Transverse colon (tissue), 4 donors: ENCODE results near the gene MOB2. TPM values are rescaled to one million over a fixed set of nuclear protein-coding genes. Genes with fewer than 3 reads are reported as not detected.
A peak's percentile ranks its signal among the peaks of the same experiment; 100 is the strongest.

Experiments used
- DNase-seq: peaks from one replicate; pipeline ENCODE4 v3.0.0-alpha.2; 2019
- H3K27ac ChIP-seq, 4 donors: fragments of 200-600 bp; sonication (generic); 2 replicates each; pipeline ENCODE4 v1.5.1; 2016 to 2018; ENCODE audit warnings: inconsistent platforms in 4 of 4
- H3K27me3 ChIP-seq: fragments of 200-600 bp; sonication (generic); 2 replicates; pipeline ENCODE4 v1.5.1; 2017; ENCODE audit warnings: inconsistent platforms
- H3K36me3 ChIP-seq, 4 donors: fragments of 200-600 bp; sonication (generic); 2 replicates each; pipeline ENCODE4 v1.5.1; 2017 to 2019; ENCODE audit warnings: inconsistent platforms in 4 of 4
- H3K4me1 ChIP-seq, 4 donors: fragments of 200-600 bp; sonication (generic); 2 replicates each; pipeline ENCODE4 v1.5.1; 2017 to 2020; ENCODE audit warnings: inconsistent platforms in 4 of 4
- H3K4me3 ChIP-seq, 4 donors: fragments of 200-600 bp; sonication (generic); 1 replicate in 1 of 4; 2 replicates in 3 of 4; pipeline versions ENCODE4 v1.5.1 to v1.6.1; 2017 to 2019; ENCODE audit warnings: inconsistent platforms in 4 of 4
- H3K9me3 ChIP-seq, 2 donors: fragments of 200-600 bp; sonication (generic); 2 replicates each; pipeline ENCODE4 v1.5.1; 2017 to 2019; ENCODE audit warnings: inconsistent platforms in 2 of 2
- EP300 ChIP-seq: sonication (generic); formaldehyde crosslinking; IDR thresholded peaks from one replicate; pipeline ENCODE4 v1.6.1; 2017; ENCODE audit warnings: antibody characterized with exemption, low read depth
- POLR2A ChIP-seq: fragments of 450-650 bp; IDR thresholded peaks from one replicate; pipeline ENCODE4 v1.6.1; 2016; ENCODE audit warnings: antibody characterized with exemption, mild to moderate bottlenecking, moderate library complexity
- POLR2AphosphoS5 ChIP-seq, 3 donors: sonication (generic); formaldehyde crosslinking; IDR thresholded peaks; one replicate each; pipeline ENCODE4 v1.6.1; 2016; ENCODE audit warnings: antibody characterized with exemption in 3 of 3
- WGBS, 2 donors: methylation state at CpG; one replicate each; pipeline ENCODE4 v1.1.5; 2018; ENCODE audit warnings: low coverage in 1 of 2; 5-methylcytosine and 5-hydroxymethylcytosine counted together
- in situ Hi-C, 4 donors: fragments of 200-750 bp; cut with MboI; loops; one replicate each; pipeline versions ENCODE4 v1.15.0 to v1.15.1; 2017; ENCODE audit warnings: low sequenced_read_pairs in 3 of 4, low pct_ligation_motif_present in 1 of 4, low pct_unique_long_range_greater_than_20kb in 1 of 4
- intact Hi-C: fragments of 100-400 bp; cut with DNase I; formaldehyde crosslinking; loops from one replicate; pipeline ENCODE4 v1.15.1; 2023; ENCODE audit warnings: low total_unique reads
- total RNA-seq, 4 donors: library from RNA; depleted of rRNA; stranded (reverse); fragments of >200 nt; gene quantifications; one replicate each; pipeline ENCODE4 v1.1.0, GENCODE V29; 2016
- TF ChIP-seq, protein P1 (sequence below), 5 experiments: fragments of 200-600 bp in 3 of 5; fragments of 450-650 bp in 2 of 5; sonication (generic) in 3 of 5; IDR thresholded peaks; 1 replicate in 2 of 5; 2 replicates in 3 of 5; pipeline ENCODE4 v1.5.1; 2016 to 2017; ENCODE audit warnings: antibody characterized with exemption in 5 of 5, inconsistent platforms in 3 of 5, mild to moderate bottlenecking in 2 of 5, moderate library complexity in 1 of 5

MOB2 gene
- total RNA-seq, 4 donors from 2014 or later = 22.8 to 56.7 (median 42.4) TPM

DNA sequence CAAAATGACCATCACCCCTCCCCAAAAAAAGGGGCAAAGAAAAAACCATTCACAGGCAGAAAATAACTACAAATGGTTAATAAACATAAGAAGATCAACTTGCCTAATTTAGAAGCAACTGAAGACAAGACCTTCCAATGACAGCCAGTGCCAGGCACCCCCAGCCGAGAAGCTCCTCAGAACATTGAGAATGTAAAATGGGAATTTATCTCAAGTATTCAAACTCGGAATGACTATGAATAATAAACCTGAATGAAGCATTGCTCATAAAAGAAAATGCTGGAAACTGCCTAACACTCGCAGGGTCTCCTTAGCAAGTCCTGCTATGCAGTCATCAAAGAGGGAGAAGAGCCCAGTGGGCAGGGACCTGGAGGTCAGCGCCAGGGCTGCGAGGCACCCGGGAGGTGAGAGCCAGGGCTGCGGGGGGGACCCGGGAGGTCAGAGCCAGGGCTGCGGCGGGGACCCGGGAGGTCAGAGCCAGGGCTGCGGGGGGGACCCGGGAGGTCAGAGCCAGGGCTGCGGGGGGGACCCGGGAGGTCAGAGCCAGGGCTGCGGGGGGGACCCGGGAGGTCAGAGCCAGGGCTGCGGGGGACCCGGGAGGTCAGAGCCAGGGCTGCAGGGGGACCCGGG lies 23.2 kb upstream of the MOB2 start:
- intact Hi-C loops (loop anchor here (10.0 kb wide), 1 partner anchor 205 kb away; the partner anchor contains the start of gene TOLLIP), in situ Hi-C loops (loop anchor here in 3 of 4 donors (25.0 kb wide), 3 partner anchors 222 to 622 kb away; partner anchors contain the start of gene MUC5B (in 2 of the 3))
- 87 to 91% methylated on average over 2 to 12 of the region's 20 CpGs for WGBS, 2 donors
- Histone ChIP-seq H3K27ac (no peak overlapping the region), H3K36me3 (no peaks in the 10 kb centered on the region), H3K27me3 (no peaks in the 10 kb centered on the region), H3K4me3 (no peak overlapping the region), H3K9me3 (no peaks in the 10 kb centered on the region), H3K4me1 (peaks cover 8 to 47% (median 17%) of the 10 kb centered on the region in 4 donors)
- TF ChIP-seq POLR2A (no peak), EP300 (no peak), POLR2AphosphoS5 (IDR thresholded peaks at IDR 0.05) (no peak)
- TF ChIP-seq, protein P1, sequence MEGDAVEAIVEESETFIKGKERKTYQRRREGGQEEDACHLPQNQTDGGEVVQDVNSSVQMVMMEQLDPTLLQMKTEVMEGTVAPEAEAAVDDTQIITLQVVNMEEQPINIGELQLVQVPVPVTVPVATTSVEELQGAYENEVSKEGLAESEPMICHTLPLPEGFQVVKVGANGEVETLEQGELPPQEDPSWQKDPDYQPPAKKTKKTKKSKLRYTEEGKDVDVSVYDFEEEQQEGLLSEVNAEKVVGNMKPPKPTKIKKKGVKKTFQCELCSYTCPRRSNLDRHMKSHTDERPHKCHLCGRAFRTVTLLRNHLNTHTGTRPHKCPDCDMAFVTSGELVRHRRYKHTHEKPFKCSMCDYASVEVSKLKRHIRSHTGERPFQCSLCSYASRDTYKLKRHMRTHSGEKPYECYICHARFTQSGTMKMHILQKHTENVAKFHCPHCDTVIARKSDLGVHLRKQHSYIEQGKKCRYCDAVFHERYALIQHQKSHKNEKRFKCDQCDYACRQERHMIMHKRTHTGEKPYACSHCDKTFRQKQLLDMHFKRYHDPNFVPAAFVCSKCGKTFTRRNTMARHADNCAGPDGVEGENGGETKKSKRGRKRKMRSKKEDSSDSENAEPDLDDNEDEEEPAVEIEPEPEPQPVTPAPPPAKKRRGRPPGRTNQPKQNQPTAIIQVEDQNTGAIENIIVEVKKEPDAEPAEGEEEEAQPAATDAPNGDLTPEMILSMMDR (IDR thresholded peaks at IDR 0.05) = no peak
- DNase-seq = no peak

DNA sequence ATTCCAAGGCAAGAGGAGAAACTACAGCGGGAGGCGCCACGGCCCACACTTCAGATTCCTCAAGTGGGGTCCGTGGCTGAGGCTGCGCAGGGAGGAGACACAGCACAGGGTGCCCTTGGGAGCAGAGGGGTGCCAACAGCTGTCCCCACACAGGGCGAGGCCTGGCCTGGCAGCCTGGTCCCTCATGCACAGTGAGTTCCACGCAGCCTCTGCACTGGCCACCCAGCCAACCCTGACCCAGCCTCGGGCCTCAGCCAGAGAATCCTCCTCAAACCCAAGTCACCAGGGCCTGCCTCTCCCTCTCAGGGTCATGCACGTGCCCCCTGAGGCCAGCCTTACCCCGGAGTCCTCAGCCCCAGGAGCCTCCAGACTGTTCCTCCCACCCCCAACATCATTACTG lies 22.4 kb upstream of the MOB2 start:
- Histone ChIP-seq H3K4me1 (peaks cover 10 to 44% (median 13%) of the 10 kb centered on the region in 4 donors), H3K36me3 (no peaks in the 10 kb centered on the region), H3K4me3 (no peak overlapping the region), H3K27ac (peak overlapping the region in 1 of 4 donors; percentile 17), H3K27me3 (no peaks in the 10 kb centered on the region), H3K9me3 (no peaks in the 10 kb centered on the region)
- 76% methylated on average over 10 of the region's 10 CpGs; no CpG with 5 or more reads in 1 of the 2 donors for WGBS, 2 donors
- intact Hi-C loops (no loop called here), in situ Hi-C loops (loop anchor here in 3 of 4 donors (25.0 kb wide), 3 partner anchors 222 to 622 kb away; partner anchors contain the start of gene MUC5B (in 2 of the 3))
- no peak for DNase-seq
- no peak for TF ChIP-seq POLR2AphosphoS5 (IDR thresholded peaks at IDR 0.05)
- TF ChIP-seq, protein P1 (IDR thresholded peaks at IDR 0.05) = no peak

DNA sequence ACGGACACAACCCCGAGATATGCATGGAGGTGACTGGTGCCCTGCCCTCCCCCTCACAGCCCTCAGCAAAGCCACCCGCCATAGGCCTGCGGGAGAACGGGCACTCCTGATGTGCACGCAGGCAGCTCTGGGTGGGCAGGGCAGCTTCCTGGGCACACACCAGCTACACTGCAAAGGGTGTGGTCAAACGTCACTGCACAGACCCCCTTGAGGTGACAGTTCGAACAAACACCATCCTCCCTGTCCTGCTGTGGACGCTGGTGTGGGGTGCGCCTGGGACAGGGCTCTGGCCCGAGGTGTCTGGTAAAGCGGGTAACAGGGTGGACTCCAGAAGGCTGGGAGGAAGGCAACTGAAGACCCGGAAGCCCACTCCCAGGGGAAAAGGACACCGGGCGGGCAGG lies 21.9 kb upstream of the MOB2 start:
- H3K27ac ChIP-seq = peak overlapping the region in 1 of 4 donors; percentile 17

More for the DNA sequence above, 21.9 kb upstream of the MOB2 start:
- in situ Hi-C loops = loop anchor here in 3 of 4 donors (25.0 kb wide), 3 partner anchors 221 to 621 kb away; partner anchors contain the start of gene MUC5B (in 2 of the 3)
- DNase-seq = no peak
- no peak overlapping the region for H3K4me3 ChIP-seq
- peaks cover 13 to 45% (median 15%) of the 10 kb centered on the region in 4 donors for H3K4me1 ChIP-seq
- no peaks in the 10 kb centered on the region for H3K36me3 ChIP-seq
- TF ChIP-seq POLR2AphosphoS5 (IDR thresholded peaks at IDR 0.05) (no peak), EP300 (no peak), POLR2A (no peak)
- TF ChIP-seq, protein P1 (IDR thresholded peaks at IDR 0.05) = no peak
- no peaks in the 10 kb centered on the region for H3K9me3 ChIP-seq
- no peaks in the 10 kb centered on the region for H3K27me3 ChIP-seq
- intact Hi-C loops = no loop called here
- 72% methylated on average over 10 of the region's 15 CpGs; no CpG with 5 or more reads in 1 of the 2 donors for WGBS, 2 donors
